ENCODE results near the gene MYNN.

Gene MYNN

GRCh38 chr3:169746924-169747323 lies 26.3 kb upstream of the MYNN start:
- no peak overlapping the region for H3K4me2 ChIP-seq (ENCODE audit: low read length)
- H3K4me1 ChIP-seq (ENCODE audit: low read length) = peaks cover 15% of the 10 kb centered on the region
- no peak overlapping the region for H3K9ac ChIP-seq (ENCODE audit: low read length)
- H3K27me3 ChIP-seq (ENCODE audit: low read depth, low read length) = peaks cover 55% of the 10 kb centered on the region
- H3K36me3 ChIP-seq (replicated peaks; ENCODE audit: low read depth, low read length) = no peaks in the 10 kb centered on the region
- H3K79me2 ChIP-seq (ENCODE audit: low read length) = no peaks in the 10 kb centered on the region
- no peaks in the 10 kb centered on the region for H3K9me3 ChIP-seq (ENCODE audit: insufficient read depth, low read length)
- H3K4me3 ChIP-seq (ENCODE audit: low read length) = no peak overlapping the region
- no peak overlapping the region for H3K27ac ChIP-seq (ENCODE audit: low read length)
- H2AFZ ChIP-seq (ENCODE audit: low read depth, low read length) = no peak overlapping the region
- H4K20me1 ChIP-seq (ENCODE audit: insufficient read depth, low read length) = no peaks in the 10 kb centered on the region
- no peak for TF ChIP-seq CTCF (IDR thresholded peaks at IDR 0.05; ENCODE audit: low read depth, low read length)
- TF ChIP-seq EZH2phosphoT487 (IDR thresholded peaks at IDR 0.05; ENCODE audit: low read depth) = no peak

GRCh38 chr3:169748670-169749069 lies 24.5 kb upstream of the MYNN start:
- Histone ChIP-seq H3K4me3 (ENCODE audit: low read length) (no peak overlapping the region), H3K4me2 (ENCODE audit: low read length) (no peak overlapping the region), H4K20me1 (ENCODE audit: insufficient read depth, low read length) (no peaks in the 10 kb centered on the region), H3K9ac (ENCODE audit: low read length) (no peak overlapping the region), H3K9me3 (ENCODE audit: insufficient read depth, low read length) (no peaks in the 10 kb centered on the region), H2AFZ (ENCODE audit: low read depth, low read length) (no peak overlapping the region), H3K27ac (ENCODE audit: low read length) (no peak overlapping the region), H3K36me3 (replicated peaks; ENCODE audit: low read depth, low read length) (no peaks in the 10 kb centered on the region), H3K4me1 (ENCODE audit: low read length) (peaks cover 15% of the 10 kb centered on the region), H3K27me3 (ENCODE audit: low read depth, low read length) (peaks cover 59% of the 10 kb centered on the region), H3K79me2 (ENCODE audit: low read length) (no peaks in the 10 kb centered on the region)
- no peak for TF ChIP-seq EZH2phosphoT487 (IDR thresholded peaks at IDR 0.05; ENCODE audit: low read depth)
- no peak for TF ChIP-seq CTCF (IDR thresholded peaks at IDR 0.05; ENCODE audit: low read depth, low read length)

- H3K27me3 ChIP-seq (ENCODE audit: low read depth, low read length) = peaks cover 58% of the 10 kb centered on the region
- no peak overlapping the region for H2AFZ ChIP-seq (ENCODE audit: low read depth, low read length)
- H3K4me3 ChIP-seq (ENCODE audit: low read length) = no peak overlapping the region
- no peak overlapping the region for H3K4me2 ChIP-seq (ENCODE audit: low read length)
- peaks cover 15% of the 10 kb centered on the region for H3K4me1 ChIP-seq (ENCODE audit: low read length)
- no peaks in the 10 kb centered on the region for H3K36me3 ChIP-seq (replicated peaks; ENCODE audit: low read depth, low read length)
- H3K79me2 ChIP-seq (ENCODE audit: low read length) = no peaks in the 10 kb centered on the region
- H3K9ac ChIP-seq (ENCODE audit: low read length) = no peak overlapping the region
- no peak overlapping the region for H3K27ac ChIP-seq (ENCODE audit: low read length)
- H3K9me3 ChIP-seq (ENCODE audit: insufficient read depth, low read length) = no peaks in the 10 kb centered on the region
- no peaks in the 10 kb centered on the region for H4K20me1 ChIP-seq (ENCODE audit: insufficient read depth, low read length)
- TF ChIP-seq EZH2phosphoT487 (IDR thresholded peaks at IDR 0.05; ENCODE audit: low read depth) = no peak
- no peak for TF ChIP-seq CTCF (IDR thresholded peaks at IDR 0.05; ENCODE audit: low read depth, low read length)
These were observed 22.5 kb upstream of the MYNN start for GRCh38 chr3:169750665-169751064.

- Histone ChIP-seq H3K9me3 (ENCODE audit: insufficient read depth, low read length) (no peaks in the 10 kb centered on the region), H3K9ac (ENCODE audit: low read length) (no peak overlapping the region), H3K36me3 (replicated peaks; ENCODE audit: low read depth, low read length) (no peaks in the 10 kb centered on the region), H3K4me3 (ENCODE audit: low read length) (no peak overlapping the region), H3K4me1 (ENCODE audit: low read length) (peaks cover 6% of the 10 kb centered on the region), H4K20me1 (ENCODE audit: insufficient read depth, low read length) (no peaks in the 10 kb centered on the region), H3K4me2 (ENCODE audit: low read length) (no peak overlapping the region), H3K27me3 (ENCODE audit: low read depth, low read length) (peaks cover 47% of the 10 kb centered on the region), H2AFZ (ENCODE audit: low read depth, low read length) (no peak overlapping the region), H3K79me2 (ENCODE audit: low read length) (no peaks in the 10 kb centered on the region), H3K27ac (ENCODE audit: low read length) (no peak overlapping the region)
- no peak for TF ChIP-seq CTCF (IDR thresholded peaks at IDR 0.05; ENCODE audit: low read depth, low read length)
- no peak for TF ChIP-seq EZH2phosphoT487 (IDR thresholded peaks at IDR 0.05; ENCODE audit: low read depth)
These were observed 21.3 kb upstream of the MYNN start for GRCh38 chr3:169751875-169752274.

Data from OCI-LY3 (cell line).